NB4 (cell line): ENCODE measurements around the gene PLA2G4E.

Source experiments
- CTCF ChIP-seq: IDR thresholded peaks from one replicate; pipeline ENCODE4 v1.5.1; 2012; ENCODE audit warnings: low read depth, low read length
- MAX ChIP-seq: IDR thresholded peaks from 2 replicates; pipeline ENCODE4 v1.6.1; 2011; ENCODE audit warnings: low read depth, low read length

GRCh38 chr15:42002333-42002732 is 18.5 kb downstream of the PLA2G4E start:
- TF ChIP-seq MAX, result no peak
- no peak for TF ChIP-seq CTCF
